OCI-LY7 (cell line): Measurements from ENCODE around the gene RBM18.

Experiments used
- CTCF ChIP-seq: fragments of 200-600 bp; sonication (generic); conservative IDR thresholded peaks from 2 replicates; pipeline ENCODE4 v1.5.1; 2014; ENCODE audit warnings: mild to moderate bottlenecking, antibody characterized with exemption, low read length, moderate library complexity, mixed read lengths
- EZH2phosphoT487 ChIP-seq: fragments of 200-600 bp; sonication (generic); IDR thresholded peaks from 2 replicates; pipeline ENCODE4 v1.6.1; 2018; ENCODE audit warnings: low read depth, borderline replicate concordance, mild to moderate bottlenecking, mixed run types, antibody characterized with exemption, low read length, moderate library complexity, mixed read lengths

DNA sequence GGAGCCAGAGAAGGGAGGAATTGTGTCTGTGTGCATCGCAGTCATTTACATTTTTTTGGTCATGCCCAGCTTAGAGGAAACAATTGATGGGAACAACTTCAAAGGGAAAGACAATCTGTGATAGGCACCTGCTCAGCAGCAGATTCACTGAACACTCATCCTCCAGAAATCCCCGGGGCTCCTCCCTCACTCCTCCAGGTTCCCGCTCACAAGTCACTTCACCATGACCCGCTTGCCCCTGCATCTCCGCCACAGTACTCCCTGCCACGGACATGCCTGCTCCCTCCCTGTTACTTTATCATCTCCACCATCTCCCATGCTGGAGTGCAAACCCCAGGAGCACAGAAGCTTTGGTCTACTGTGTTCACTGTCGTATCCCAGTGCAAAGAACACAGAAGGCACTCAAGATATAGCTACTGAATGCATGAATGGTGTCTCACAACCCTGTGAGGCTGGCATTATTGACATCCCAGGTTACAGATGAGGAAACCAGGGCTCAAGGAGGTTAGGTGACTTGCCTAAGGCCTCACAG is 52.1 kb downstream of the RBM18 start:
- TF ChIP-seq CTCF, result no peak
- no peak for TF ChIP-seq EZH2phosphoT487
